ENCODE measurements around the gene AGMO. TPM values are rescaled to one million over a fixed set of nuclear protein-coding genes. Genes with fewer than 3 reads are reported as not detected.

Gene AGMO
- polyA plus RNA-seq, 1 experiment = not detected

GRCh38 chr7:15204421-15204820, 357.4 kb downstream of the AGMO start:
- CTCF ChIA-PET = no interaction called here

GRCh38 chr7:15199482-15199881, 362.3 kb downstream of the AGMO start:
- ChIA-PET CTCF (no interaction called here), POLR2A (no interaction called here)
- Histone ChIP-seq H3K4me3 (ENCODE audit: low read depth, low read length) (no peak overlapping the region), H3K36me3 (ENCODE audit: control insufficient read depth, insufficient read depth, low read length) (no peaks in the 10 kb centered on the region), H3K27me3 (ENCODE audit: control insufficient read depth, insufficient read depth, low read length) (no peaks in the 10 kb centered on the region)
- no peak for DNase-seq (ENCODE audit: low read depth)
- TF ChIP-seq CTCF (IDR thresholded peaks at IDR 0.05; ENCODE audit: insufficient read depth, low read depth, low read length) = peak; percentile 19; the same call in 1 of the 2 replicates

More at GRCh38 chr7:15204421-15204820, 357.4 kb downstream of the AGMO start:
- DNase-seq (ENCODE audit: low read depth) = no peak
- H3K27me3 ChIP-seq (ENCODE audit: control insufficient read depth, insufficient read depth, low read length) = no peaks in the 10 kb centered on the region
- TF ChIP-seq CTCF (IDR thresholded peaks at IDR 0.05; ENCODE audit: insufficient read depth, low read depth, low read length) = no peak
- H3K4me3 ChIP-seq (ENCODE audit: low read depth, low read length) = no peak overlapping the region
- POLR2A ChIA-PET = no interaction called here
- H3K36me3 ChIP-seq (ENCODE audit: control insufficient read depth, insufficient read depth, low read length) = no peaks in the 10 kb centered on the region

- H3K4me3 ChIP-seq (ENCODE audit: low read depth, low read length) = no peak overlapping the region
- H3K36me3 ChIP-seq (ENCODE audit: control insufficient read depth, insufficient read depth, low read length) = no peaks in the 10 kb centered on the region
- DNase-seq (ENCODE audit: low read depth) = no peak
- no peak for TF ChIP-seq CTCF (IDR thresholded peaks at IDR 0.05; ENCODE audit: insufficient read depth, low read depth, low read length)
- ChIA-PET POLR2A (no interaction called here), CTCF (interaction anchor here (0.5 kb wide), 1 partner anchor 14 kb away, joined by 3 read pairs; no protein-coding TSS in a partner anchor)
- H3K27me3 ChIP-seq (ENCODE audit: control insufficient read depth, insufficient read depth, low read length) = no peaks in the 10 kb centered on the region
These were observed 364.5 kb downstream of the AGMO start for GRCh38 chr7:15197042-15197977.

GRCh38 chr7:15178065-15178464, 383.8 kb downstream of the AGMO start:
- no peak for DNase-seq (ENCODE audit: low read depth)
- H3K36me3 ChIP-seq (ENCODE audit: control insufficient read depth, insufficient read depth, low read length) = no peaks in the 10 kb centered on the region
- H3K27me3 ChIP-seq (ENCODE audit: control insufficient read depth, insufficient read depth, low read length) = no peaks in the 10 kb centered on the region
- POLR2A ChIA-PET = no interaction called here
- TF ChIP-seq CTCF (IDR thresholded peaks at IDR 0.05; ENCODE audit: insufficient read depth, low read depth, low read length) = no peak
- CTCF ChIA-PET = no interaction called here
- H3K4me3 ChIP-seq (ENCODE audit: low read depth, low read length) = no peak overlapping the region

GRCh38 chr7:15176089-15176488, 385.7 kb downstream of the AGMO start:
- DNase-seq (ENCODE audit: low read depth) = no peak
- H3K27me3 ChIP-seq (ENCODE audit: control insufficient read depth, insufficient read depth, low read length) = no peaks in the 10 kb centered on the region
- POLR2A ChIA-PET = no interaction called here
- no peak overlapping the region for H3K4me3 ChIP-seq (ENCODE audit: low read depth, low read length)
- no peaks in the 10 kb centered on the region for H3K36me3 ChIP-seq (ENCODE audit: control insufficient read depth, insufficient read depth, low read length)
- TF ChIP-seq CTCF (IDR thresholded peaks at IDR 0.05; ENCODE audit: insufficient read depth, low read depth, low read length) = no peak
- CTCF ChIA-PET = no interaction called here
